ENCODE data around the gene STN1. TPM values are rescaled to one million over a fixed set of nuclear protein-coding genes. Genes with fewer than 3 reads are reported as not detected.

Gene STN1
- total and polyA plus RNA-seq, 2 of the 8 experiments (the other 6 are each of a cell fraction or from before 2014, with no cell fraction given) = 10.1 to 12.4 TPM

DNA sequence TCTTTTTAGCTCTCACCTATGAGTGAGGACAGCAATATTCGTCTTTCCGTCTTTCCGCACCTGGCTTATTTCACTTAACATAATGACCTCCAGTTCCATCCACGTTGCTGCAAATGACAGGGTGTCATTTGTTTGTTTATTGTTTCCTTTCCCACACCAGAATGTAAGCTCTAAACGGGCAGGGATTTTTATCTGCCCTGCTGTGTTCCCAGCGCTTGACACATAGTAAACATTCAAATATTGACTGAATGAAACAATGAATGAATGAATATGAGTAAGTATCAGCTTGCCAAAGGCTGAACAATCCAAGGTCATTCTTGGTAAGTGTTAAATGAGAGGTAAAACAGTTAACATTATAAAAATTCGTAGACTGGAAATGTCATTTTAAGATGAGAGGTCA is 75.4 kb downstream of the STN1 start (continued):
- no peak for TF ChIP-seq RXRA (IDR thresholded peaks at IDR 0.05; ENCODE audit: insufficient read depth, low read depth, low read length)

Measured in H1 (cell line).